ENCODE measurements around the gene SERTAD3. TPM values are rescaled to one million over a fixed set of nuclear protein-coding genes. Genes with fewer than 3 reads are reported as not detected.

Gene SERTAD3
- total RNA-seq, 2 donors from 2014 or later, result 29.1 to 41.2 TPM

DNA sequence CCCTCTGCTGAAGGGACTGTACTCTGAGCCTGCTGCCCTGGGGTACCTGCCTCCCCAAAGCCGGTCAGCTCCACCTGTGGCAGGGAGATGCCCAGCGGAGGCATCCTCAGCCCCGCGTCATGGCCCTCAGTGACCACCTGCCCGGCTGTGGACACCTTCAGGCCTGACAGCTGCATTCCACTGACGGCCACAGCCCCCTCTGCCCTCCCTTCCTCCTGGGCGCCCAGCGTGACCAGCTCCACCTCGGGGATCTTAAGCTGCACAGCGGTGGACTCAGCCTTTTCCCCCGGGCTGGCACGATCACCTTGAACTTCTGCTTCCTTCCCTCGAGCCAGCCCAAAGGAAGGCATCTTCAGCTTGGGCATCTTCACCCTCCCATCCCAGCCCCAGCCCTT, 49.3 kb downstream of the SERTAD3 start:
- ATAC-seq, result no peak
- no peak for DNase-seq
- intact Hi-C loops (cut with DNase I), result loop anchor here in 1 of 2 donors (5.0 kb wide), 1 partner anchor 38 kb away; no protein-coding TSS in a partner anchor

DNA sequence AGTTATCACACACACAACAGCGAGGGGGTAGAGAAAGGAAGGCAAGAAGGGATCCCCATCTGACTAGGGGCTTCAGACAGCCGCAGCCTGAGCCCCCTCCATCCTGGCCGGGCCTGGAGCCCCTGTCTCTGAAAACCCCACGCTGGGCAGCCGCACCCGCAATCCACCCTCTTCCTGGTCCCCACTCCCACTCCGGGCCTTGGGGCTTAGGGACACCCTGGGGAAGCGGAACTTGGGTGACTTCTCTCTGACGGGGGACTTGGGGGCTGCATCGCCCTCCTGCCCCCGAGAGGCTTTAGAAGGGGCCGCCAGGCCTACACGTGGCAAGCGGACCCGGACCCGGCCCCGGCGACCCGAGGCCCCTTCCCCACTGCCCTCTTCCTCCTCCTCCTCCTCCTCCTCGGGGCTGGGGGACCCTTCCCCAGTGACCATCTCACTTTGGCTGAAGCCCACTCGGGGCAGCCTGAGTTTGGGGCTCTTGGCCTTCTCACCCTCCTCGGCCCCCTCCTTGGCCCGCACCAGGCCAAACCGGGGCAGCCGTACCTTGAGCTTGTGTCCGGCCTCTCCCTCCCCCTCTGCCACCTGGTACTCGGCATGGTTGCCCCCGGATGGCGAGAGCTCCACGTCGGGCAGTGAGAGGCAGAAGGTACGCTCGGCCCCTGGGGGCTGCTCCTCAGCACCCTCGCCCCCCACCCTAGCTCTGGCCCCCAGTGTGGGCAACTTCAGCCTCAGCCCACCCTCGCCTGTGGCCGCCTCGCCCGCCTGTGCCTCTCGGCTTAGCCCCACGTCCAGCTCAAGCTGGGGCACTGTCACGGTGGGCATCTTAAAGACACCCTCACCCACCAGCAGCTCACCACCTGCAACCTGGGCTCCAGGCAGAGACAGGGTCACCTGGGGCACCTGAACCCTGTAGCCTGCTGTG, 50.0 kb downstream of the SERTAD3 start:
- intact Hi-C loops (cut with DNase I), result no loop called here
- DNase-seq (no peak), ATAC-seq (no peak)

DNA sequence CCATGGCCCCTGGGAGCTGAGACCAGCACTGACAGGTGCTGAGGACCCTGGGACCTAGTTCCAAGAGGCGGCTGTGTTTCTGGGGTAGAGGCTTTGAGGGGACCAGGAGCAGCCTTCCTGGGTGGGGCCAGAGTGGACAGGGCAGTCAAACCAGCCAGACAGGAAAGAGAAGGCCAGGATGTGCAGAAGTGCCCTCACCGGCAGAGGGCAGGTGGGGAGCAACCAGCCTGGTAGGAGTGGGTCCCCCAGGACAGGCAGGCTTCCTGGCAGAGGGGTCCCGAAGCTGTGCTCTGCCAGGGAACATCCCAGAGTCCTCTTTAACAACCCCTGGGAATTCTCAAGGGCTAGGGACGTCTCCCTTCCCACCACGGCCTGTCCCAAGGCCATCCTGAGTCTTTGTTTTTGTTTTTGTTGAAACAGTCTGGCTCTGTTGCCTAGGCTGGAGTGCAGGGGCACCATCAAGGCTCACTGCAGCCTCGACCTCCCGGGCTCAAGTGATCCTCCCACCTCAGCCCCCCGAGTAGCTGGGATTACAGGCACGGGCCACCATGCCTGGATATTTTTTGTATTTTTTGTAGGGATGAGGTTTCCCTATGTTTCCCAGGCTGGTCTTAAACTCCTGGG, 51.1 kb downstream of the SERTAD3 start:
- DNase-seq (no peak), ATAC-seq (peak; percentile 20 to 29)
- intact Hi-C loops (cut with DNase I), result no loop called here

DNA sequence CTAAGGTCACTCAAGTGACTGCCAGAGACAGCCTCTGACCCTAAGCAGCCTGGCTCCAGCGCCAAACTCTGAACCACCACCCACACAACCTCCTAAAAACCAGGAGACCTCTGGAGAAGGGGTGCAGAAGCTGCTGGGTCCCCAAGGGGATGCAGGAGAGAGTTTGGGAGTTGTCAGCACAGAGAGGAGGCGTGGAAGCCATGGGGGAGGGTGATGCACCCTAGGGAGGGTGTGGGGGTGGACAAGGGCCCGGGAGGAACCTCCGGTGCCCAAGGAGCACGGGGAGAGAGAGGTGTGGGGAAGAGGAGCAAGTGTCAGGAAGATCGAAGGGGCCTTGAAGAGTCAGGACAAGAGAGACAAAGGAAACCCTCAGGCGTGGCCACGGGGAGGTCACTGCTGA, 52.0 kb downstream of the SERTAD3 start:
- intact Hi-C loops (cut with DNase I), result no loop called here
- no peak for DNase-seq
- no peak for ATAC-seq

Other genes with a start within 250 kb of the SERTAD3 start
- not detected for gene TTC9B, start 226.0 kb downstream of the SERTAD3 start, total RNA-seq
- gene CCNP, start 217.6 kb downstream of the SERTAD3 start, total RNA-seq, result under 1 TPM; 0.15 to 0.31 TPM
- 100 to 1,000 TPM; 110 to 119 TPM for gene AKT2, start 159.0 kb downstream of the SERTAD3 start, total RNA-seq
- 100 to 1,000 TPM in 1 of 2 donors, 10 to 100 TPM in 1; 96.5 to 127 TPM for gene C19orf47, start 95.9 kb downstream of the SERTAD3 start, total RNA-seq
- gene PLD3, start 95.6 kb downstream of the SERTAD3 start, total RNA-seq, result 100 to 1,000 TPM; 193 to 202 TPM
- gene HIPK4, start 54.2 kb downstream of the SERTAD3 start, total RNA-seq, result under 1 TPM; 0.09 to 0.10 TPM
- 1 to 10 TPM; 2.8 to 3.6 TPM for gene PRX, start 31.0 kb downstream of the SERTAD3 start, total RNA-seq
- gene SERTAD1, start 18.3 kb downstream of the SERTAD3 start, total RNA-seq, result 10 to 100 TPM in 1 of 2 donors, 1 to 10 TPM in 1; 9.4 to 17.0 TPM
- gene BLVRB, start 21.4 kb upstream of the SERTAD3 start, total RNA-seq, result 100 to 1,000 TPM in 1 of 2 donors, 10 to 100 TPM in 1; 72.7 to 112 TPM
- gene SPTBN4, start 22.7 kb upstream of the SERTAD3 start, total RNA-seq, result 1 to 10 TPM; 3.4 to 4.8 TPM
- 10 to 100 TPM; 23.5 to 24.4 TPM for gene SHKBP1, start 132.5 kb upstream of the SERTAD3 start, total RNA-seq
- gene LTBP4, start 157.0 kb upstream of the SERTAD3 start, total RNA-seq, result 100 to 1,000 TPM; 272 to 361 TPM
- 10 to 100 TPM; 17.6 to 24.6 TPM for gene NUMBL, start 246.3 kb upstream of the SERTAD3 start, total RNA-seq

Data from left cardiac atrium (tissue), 4 donors.